SK-N-SH treated with all-trans-retinoic acid at 6 μM for 48 hours (cell line): ENCODE results near the gene MGMT.

Experiments used
- ZNF70 ChIP-seq: fragments of 450-650 bp; formaldehyde crosslinking; IDR thresholded peaks from 2 replicates; pipeline ENCODE4 v1.5.0; 2020; ENCODE audit warnings: mild to moderate bottlenecking, moderate library complexity
- TF ChIP-seq, protein P1 (sequence below): fragments of 250-450 bp; sonication (Bioruptor Pico); IDR thresholded peaks from 2 replicates; pipeline ENCODE4 v1.8.0; 2020; ENCODE audit warnings: mild to moderate bottlenecking, moderate library complexity, borderline replicate concordance

DNA sequence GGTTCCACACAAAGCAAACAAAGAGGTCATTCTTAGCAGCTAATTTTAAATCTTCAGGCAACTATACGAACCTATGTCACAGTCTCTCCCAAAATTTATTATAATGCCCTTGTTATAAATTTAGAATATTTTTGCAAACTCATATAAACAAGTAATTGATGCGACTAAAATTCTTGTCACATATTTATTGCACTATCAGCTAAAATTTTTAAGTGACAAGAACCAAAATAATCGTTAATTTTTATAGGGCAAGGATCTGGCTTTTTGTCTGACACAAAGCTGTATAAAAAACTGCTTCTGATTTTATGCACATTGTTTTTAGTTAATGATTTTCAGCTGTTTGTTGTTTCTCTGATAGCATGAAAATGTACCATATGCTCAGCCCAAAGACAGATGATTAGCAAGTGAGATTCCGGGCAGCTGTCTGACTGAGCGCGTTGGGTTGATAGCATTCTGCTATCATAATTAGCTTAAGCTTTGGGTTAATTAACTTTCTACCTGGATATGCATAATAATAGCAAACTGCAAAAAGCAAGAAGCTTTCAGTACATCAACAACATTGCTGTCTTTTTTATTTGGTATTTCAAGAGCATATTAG, 136.0 kb downstream of the MGMT start:
- TF ChIP-seq, protein P1, sequence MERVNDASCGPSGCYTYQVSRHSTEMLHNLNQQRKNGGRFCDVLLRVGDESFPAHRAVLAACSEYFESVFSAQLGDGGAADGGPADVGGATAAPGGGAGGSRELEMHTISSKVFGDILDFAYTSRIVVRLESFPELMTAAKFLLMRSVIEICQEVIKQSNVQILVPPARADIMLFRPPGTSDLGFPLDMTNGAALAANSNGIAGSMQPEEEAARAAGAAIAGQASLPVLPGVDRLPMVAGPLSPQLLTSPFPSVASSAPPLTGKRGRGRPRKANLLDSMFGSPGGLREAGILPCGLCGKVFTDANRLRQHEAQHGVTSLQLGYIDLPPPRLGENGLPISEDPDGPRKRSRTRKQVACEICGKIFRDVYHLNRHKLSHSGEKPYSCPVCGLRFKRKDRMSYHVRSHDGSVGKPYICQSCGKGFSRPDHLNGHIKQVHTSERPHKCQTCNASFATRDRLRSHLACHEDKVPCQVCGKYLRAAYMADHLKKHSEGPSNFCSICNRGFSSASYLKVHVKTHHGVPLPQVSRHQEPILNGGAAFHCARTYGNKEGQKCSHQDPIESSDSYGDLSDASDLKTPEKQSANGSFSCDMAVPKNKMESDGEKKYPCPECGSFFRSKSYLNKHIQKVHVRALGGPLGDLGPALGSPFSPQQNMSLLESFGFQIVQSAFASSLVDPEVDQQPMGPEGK (CRISPR knock-in tag): no peak
- no peak for TF ChIP-seq ZNF70
